RWPE1 (cell line): ENCODE data around the gene SZT2.

Experiments used
- CTCF ChIA-PET: fragments of 350-600 bp; sonication (Branson Sonifier 250); formaldehyde crosslinking; extraction: SDS; loops from one replicate; lab custom pipeline; 2021; lab: Yijun Ruan, JAX
- POLR2A ChIA-PET: fragments of 400-600 bp; formaldehyde crosslinking; extraction: SDS; loops from one replicate; lab custom pipeline; 2020; ENCODE audit warnings: antibody characterized with exemption; ENCODE audit not compliant: low non-redundant PET; lab: Yijun Ruan, JAX
- DNase-seq: peaks from one replicate; pipeline ENCODE4 v3.0.0; 2012; ENCODE audit warnings: low spot score
- H3K27ac ChIP-seq: fragments of 450-650 bp; 2 replicates; pipeline ENCODE4 v1.5.1; 2017
- CTCF ChIP-seq: fragments of 450-650 bp; conservative IDR thresholded peaks from 2 replicates; pipeline ENCODE4 v1.5.1; 2017; ENCODE audit warnings: low read depth, mild to moderate bottlenecking

The SZT2 gene

GRCh38 chr1:43435146-43436145 is 45.7 kb downstream of the SZT2 start:
- no peak for DNase-seq
- ChIA-PET POLR2A (no interaction called here), CTCF (interaction anchor here (0.6 kb wide), 1 partner anchor 206 kb away, joined by 3 read pairs; no protein-coding TSS in a partner anchor)
- no peak for TF ChIP-seq CTCF
- no peak overlapping the region for H3K27ac ChIP-seq

- CTCF ChIA-PET, result no interaction called here
These were observed 46.7 kb downstream of the SZT2 start for GRCh38 chr1:43436371-43436770.

GRCh38 chr1:43437031-43437973 is 47.6 kb downstream of the SZT2 start:
- ChIA-PET CTCF (interaction anchor here (0.6 to 0.8 kb wide), 2 partner anchors 37 to 76 kb away, joined by 3 read pairs; no protein-coding TSS in a partner anchor), POLR2A (no interaction called here)
- H3K27ac ChIP-seq, result peak overlapping the region; percentile 1; the same call in 1 of the 2 replicates
- DNase-seq, result no peak
- TF ChIP-seq CTCF, result no peak

More at GRCh38 chr1:43436371-43436770, 46.7 kb downstream of the SZT2 start:
- DNase-seq, result no peak
- TF ChIP-seq CTCF, result no peak
- POLR2A ChIA-PET, result no interaction called here
- H3K27ac ChIP-seq, result no peak overlapping the region

- no peak for DNase-seq
- peak overlapping the region; percentile 1; the same call in 1 of the 2 replicates for H3K27ac ChIP-seq
- POLR2A ChIA-PET, result no interaction called here
- CTCF ChIA-PET, result interaction anchor here (0.8 kb wide), 1 partner anchor 75 kb away, joined by 3 read pairs; no protein-coding TSS in a partner anchor
- TF ChIP-seq CTCF, result no peak
These were observed 48.3 kb downstream of the SZT2 start for GRCh38 chr1:43438006-43438405.

- CTCF ChIA-PET, result interaction anchor here (0.8 kb wide), 1 partner anchor 74 kb away, joined by 3 read pairs; no protein-coding TSS in a partner anchor
- TF ChIP-seq CTCF, result no peak
- POLR2A ChIA-PET, result no interaction called here
- no peak for DNase-seq
- H3K27ac ChIP-seq, result peak overlapping the region; percentile 98
These were observed 48.9 kb downstream of the SZT2 start for GRCh38 chr1:43438576-43438952.
